HL-60 (cell line): Measurements from ENCODE around the gene LYPD3.

Experiments
- DNase-seq, 2 experiments: peaks; one replicate each; pipeline ENCODE4 v3.0.0-alpha.2; 2010 to 2020; ENCODE audit warnings: low read depth in 1 of 2, low spot score in 1 of 2
- H3K27ac ChIP-seq: fragments of 250-450 bp; sonication (Bioruptor Pico); replicated peaks from 2 replicates; pipeline ENCODE4 v1.5.1; 2020; ENCODE audit warnings: mild to moderate bottlenecking, moderate library complexity
- H3K27me3 ChIP-seq: fragments of 250-450 bp; sonication (Bioruptor Pico); 2 replicates; pipeline ENCODE4 v1.5.1; 2021; ENCODE audit warnings: mild to moderate bottlenecking, moderate library complexity; ENCODE audit not compliant: insufficient read depth, poor library complexity, severe bottlenecking
- H3K4me3 ChIP-seq: replicated peaks from 2 replicates; pipeline ENCODE4 v1.5.1; 2011; ENCODE audit warnings: mild to moderate bottlenecking, control low read depth, low read length; ENCODE audit not compliant: insufficient read depth
- CTCF ChIP-seq: IDR thresholded peaks from one replicate; pipeline ENCODE4 v1.5.1; 2011; ENCODE audit warnings: low read length, control low read depth, inconsistent platforms; ENCODE audit not compliant: insufficient read depth
- GABPA ChIP-seq: IDR thresholded peaks from 2 replicates; pipeline ENCODE4 v1.6.1; 2012; ENCODE audit warnings: low read depth
- POLR2AphosphoS5 ChIP-seq: IDR thresholded peaks from 2 replicates; pipeline ENCODE4 v1.6.1; 2012; ENCODE audit warnings: low read depth
- REST ChIP-seq: IDR thresholded peaks from 2 replicates; pipeline ENCODE4 v1.6.1; 2012; ENCODE audit warnings: low read depth; ENCODE audit not compliant: insufficient replicate concordance
- SPI1 ChIP-seq: IDR thresholded peaks from 2 replicates; pipeline ENCODE4 v1.6.1; 2012; ENCODE audit warnings: low read depth, mild to moderate bottlenecking, borderline replicate concordance

Gene LYPD3

GRCh38 chr19:43478323-43478722, 12.9 kb upstream of the LYPD3 start:
- no peak overlapping the region for H3K27ac ChIP-seq
- TF ChIP-seq REST (no peak), SPI1 (no peak), CTCF (no peak), GABPA (no peak), POLR2AphosphoS5 (no peak)
- no peaks in the 10 kb centered on the region for H3K27me3 ChIP-seq
- no peak overlapping the region for H3K4me3 ChIP-seq
- no peak for DNase-seq

DNA sequence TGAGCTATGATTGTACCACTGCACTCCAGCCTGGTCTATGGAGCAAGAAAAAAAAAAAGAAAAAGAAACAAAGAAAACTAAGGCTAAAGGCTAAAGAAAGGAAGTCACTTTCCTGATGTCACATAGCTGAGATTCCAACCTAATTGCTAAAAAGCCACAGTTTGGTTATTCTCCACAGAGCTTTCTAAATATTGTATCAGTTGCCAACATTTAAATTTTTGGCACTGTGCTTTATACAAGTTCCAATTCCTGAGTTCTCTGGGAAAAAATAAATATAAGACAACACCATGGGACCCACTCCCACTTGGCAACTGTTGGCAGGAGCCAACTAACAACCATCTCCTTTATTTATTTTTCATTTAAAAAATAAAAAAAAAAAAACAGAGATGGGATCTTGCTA, 11.2 kb upstream of the LYPD3 start:
- no peak for TF ChIP-seq POLR2AphosphoS5
- TF ChIP-seq SPI1 = no peak
- TF ChIP-seq GABPA = no peak
- TF ChIP-seq REST = no peak
- no peak for TF ChIP-seq CTCF
- H3K27ac ChIP-seq = no peak overlapping the region
- no peak overlapping the region for H3K4me3 ChIP-seq
- no peak for DNase-seq
- H3K27me3 ChIP-seq = no peaks in the 10 kb centered on the region

- H3K27me3 ChIP-seq = no peaks in the 10 kb centered on the region
- peak; percentile 75 for DNase-seq
- no peak overlapping the region for H3K27ac ChIP-seq
- peak overlapping the region; percentile 27 for H3K4me3 ChIP-seq
- TF ChIP-seq REST = no peak
- peak; percentile 66; the same call in 1 of the 2 replicates for TF ChIP-seq SPI1
These were observed 9.7 kb upstream of the LYPD3 start for GRCh38 chr19:43474986-43475705.
